ENCODE measurements around the gene ZNF414.

ZNF414 gene

GRCh38 chr19:8498295-8498694, 15.7 kb downstream of the ZNF414 start:
- H3K4me1 ChIP-seq = no peaks in the 10 kb centered on the region
- no peaks in the 10 kb centered on the region for H3K36me3 ChIP-seq

GRCh38 chr19:8494158-8494557, 19.8 kb downstream of the ZNF414 start:
- no peak for TF ChIP-seq CTCF (IDR thresholded peaks at IDR 0.05)
- H3K27ac ChIP-seq = no peak overlapping the region
- H3K4me1 ChIP-seq = no peaks in the 10 kb centered on the region
- H3K9me3 ChIP-seq = no peaks in the 10 kb centered on the region
- H3K36me3 ChIP-seq = peaks cover 1 to 24% (median 7%) of the 10 kb centered on the region in 3 donors
- intact Hi-C loops (cut with DNase I; ENCODE audit: low total_unique reads) = no loop called here
- H3K27me3 ChIP-seq = no peaks in the 10 kb centered on the region
- DNase-seq = no peak
- H3K4me3 ChIP-seq = no peak overlapping the region

More at GRCh38 chr19:8498295-8498694, 15.7 kb downstream of the ZNF414 start:
- Histone ChIP-seq H3K27me3 (no peaks in the 10 kb centered on the region), H3K9me3 (no peaks in the 10 kb centered on the region), H3K4me3 (no peak overlapping the region), H3K27ac (no peak overlapping the region)
- no peak for DNase-seq
- intact Hi-C loops (cut with DNase I; ENCODE audit: low total_unique reads) = no loop called here
- no peak for TF ChIP-seq CTCF (IDR thresholded peaks at IDR 0.05)

GRCh38 chr19:8491574-8491973, 22.4 kb downstream of the ZNF414 start:
- H3K27me3 ChIP-seq = no peaks in the 10 kb centered on the region
- no peaks in the 10 kb centered on the region for H3K4me1 ChIP-seq
- intact Hi-C loops (cut with DNase I; ENCODE audit: low total_unique reads) = no loop called here
- no peak overlapping the region for H3K4me3 ChIP-seq
- no peak for DNase-seq
- no peaks in the 10 kb centered on the region for H3K9me3 ChIP-seq
- H3K27ac ChIP-seq = no peak overlapping the region
- H3K36me3 ChIP-seq = peaks cover 26 to 50% (median 32%) of the 10 kb centered on the region in 3 donors
- no peak for TF ChIP-seq CTCF (IDR thresholded peaks at IDR 0.05)

GRCh38 chr19:8490873-8491272, 23.1 kb downstream of the ZNF414 start:
- Histone ChIP-seq H3K9me3 (no peaks in the 10 kb centered on the region), H3K4me1 (no peaks in the 10 kb centered on the region), H3K4me3 (no peak overlapping the region), H3K36me3 (peaks cover 33 to 57% (median 39%) of the 10 kb centered on the region in 3 donors), H3K27ac (no peak overlapping the region), H3K27me3 (no peaks in the 10 kb centered on the region)
- intact Hi-C loops (cut with DNase I; ENCODE audit: low total_unique reads) = no loop called here
- TF ChIP-seq CTCF (IDR thresholded peaks at IDR 0.05) = no peak
- no peak for DNase-seq

- H3K27me3 ChIP-seq = no peaks in the 10 kb centered on the region
- H3K4me1 ChIP-seq = no peaks in the 10 kb centered on the region
- H3K4me3 ChIP-seq = no peak overlapping the region
- TF ChIP-seq CTCF (IDR thresholded peaks at IDR 0.05) = no peak
- intact Hi-C loops (cut with DNase I; ENCODE audit: low total_unique reads) = no loop called here
- H3K27ac ChIP-seq = no peak overlapping the region
- DNase-seq = no peak
- peaks cover 38 to 62% (median 44%) of the 10 kb centered on the region in 3 donors for H3K36me3 ChIP-seq
- no peaks in the 10 kb centered on the region for H3K9me3 ChIP-seq
Observed at GRCh38 chr19:8490395-8490760, 23.6 kb downstream of the ZNF414 start.

Measured in tibial artery (tissue), 4 donors.